ENCODE measurements around the gene EPB41. TPM values are rescaled to one million over a fixed set of nuclear protein-coding genes. Genes with fewer than 3 reads are reported as not detected.

EPB41 gene
- total RNA-seq, 1 donor from 2014 or later: 9.7 TPM

DNA sequence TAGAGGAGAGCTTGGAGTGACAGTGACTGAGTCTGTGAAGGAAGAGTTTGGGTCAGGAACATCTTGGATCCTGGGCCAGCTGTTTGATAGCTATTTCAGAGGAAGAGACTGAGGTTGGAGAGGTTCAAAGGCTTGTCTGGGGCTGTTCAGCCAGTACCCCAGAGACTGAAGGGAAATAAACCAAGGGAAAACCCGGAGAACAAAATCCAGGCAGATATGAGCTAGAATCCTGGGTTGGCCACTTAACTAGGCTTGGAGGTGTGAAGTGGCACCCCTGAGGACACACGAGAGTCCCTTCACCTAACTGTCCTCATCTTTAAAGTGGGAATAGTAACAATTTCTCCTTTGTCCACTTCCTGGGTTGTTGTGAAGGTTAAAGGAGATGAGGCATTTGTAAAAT lies 23.1 kb upstream of the EPB41 start:
- no peaks in the 10 kb centered on the region for H3K36me3 Mint-ChIP-seq (ENCODE audit: unreplicated experiment)
- TF ChIP-seq, protein P1, sequence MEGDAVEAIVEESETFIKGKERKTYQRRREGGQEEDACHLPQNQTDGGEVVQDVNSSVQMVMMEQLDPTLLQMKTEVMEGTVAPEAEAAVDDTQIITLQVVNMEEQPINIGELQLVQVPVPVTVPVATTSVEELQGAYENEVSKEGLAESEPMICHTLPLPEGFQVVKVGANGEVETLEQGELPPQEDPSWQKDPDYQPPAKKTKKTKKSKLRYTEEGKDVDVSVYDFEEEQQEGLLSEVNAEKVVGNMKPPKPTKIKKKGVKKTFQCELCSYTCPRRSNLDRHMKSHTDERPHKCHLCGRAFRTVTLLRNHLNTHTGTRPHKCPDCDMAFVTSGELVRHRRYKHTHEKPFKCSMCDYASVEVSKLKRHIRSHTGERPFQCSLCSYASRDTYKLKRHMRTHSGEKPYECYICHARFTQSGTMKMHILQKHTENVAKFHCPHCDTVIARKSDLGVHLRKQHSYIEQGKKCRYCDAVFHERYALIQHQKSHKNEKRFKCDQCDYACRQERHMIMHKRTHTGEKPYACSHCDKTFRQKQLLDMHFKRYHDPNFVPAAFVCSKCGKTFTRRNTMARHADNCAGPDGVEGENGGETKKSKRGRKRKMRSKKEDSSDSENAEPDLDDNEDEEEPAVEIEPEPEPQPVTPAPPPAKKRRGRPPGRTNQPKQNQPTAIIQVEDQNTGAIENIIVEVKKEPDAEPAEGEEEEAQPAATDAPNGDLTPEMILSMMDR (IDR thresholded peaks at IDR 0.05): no peak
- H3K27ac Mint-ChIP-seq (ENCODE audit: unreplicated experiment): no peak overlapping the region
- H3K4me1 Mint-ChIP-seq (ENCODE audit: unreplicated experiment): peaks cover 5% of the 10 kb centered on the region
- no peak overlapping the region for H3K4me3 Mint-ChIP-seq (ENCODE audit: unreplicated experiment)
- no peak for DNase-seq (ENCODE audit: extremely low spot score, unreplicated experiment)
- no peaks in the 10 kb centered on the region for H3K27me3 Mint-ChIP-seq (ENCODE audit: unreplicated experiment)
- no peaks in the 10 kb centered on the region for H3K9me3 Mint-ChIP-seq (ENCODE audit: unreplicated experiment)

DNA sequence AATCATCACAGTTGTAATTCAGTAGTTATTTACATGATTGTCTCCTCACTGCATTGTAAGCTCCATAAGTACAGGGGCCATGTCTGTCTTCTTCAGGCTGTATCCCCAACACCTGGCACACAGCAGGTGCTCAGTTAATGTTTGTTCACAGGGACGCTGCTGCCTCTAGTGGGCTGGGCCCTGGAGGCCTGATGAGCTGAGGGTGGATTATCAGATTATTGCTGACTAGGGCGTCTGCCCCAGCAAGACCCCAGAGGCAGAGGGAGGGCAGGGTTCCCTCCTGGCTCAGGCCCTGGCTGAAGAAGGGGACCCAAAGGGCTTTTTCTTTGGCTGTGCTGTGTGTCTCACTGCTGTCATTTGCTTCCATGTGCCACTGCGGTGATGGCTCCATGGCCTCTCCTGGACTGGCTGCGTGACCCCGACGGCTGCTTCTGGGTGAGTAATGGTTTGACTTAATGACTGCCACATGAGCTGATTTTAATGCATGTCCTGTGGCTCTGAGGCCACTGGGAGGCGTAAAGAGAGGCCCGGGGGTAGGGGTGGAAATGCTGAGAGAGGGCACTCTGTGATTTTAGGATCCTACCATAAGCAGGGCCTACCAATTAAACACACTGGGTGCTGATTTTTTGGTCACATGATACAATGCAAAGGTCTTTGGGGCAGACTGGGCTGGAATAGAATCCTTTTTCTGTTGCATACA lies 20.8 kb upstream of the EPB41 start:
- peaks cover 2% of the 10 kb centered on the region for H3K4me1 Mint-ChIP-seq (ENCODE audit: unreplicated experiment)
- H3K27ac Mint-ChIP-seq (ENCODE audit: unreplicated experiment): no peak overlapping the region
- TF ChIP-seq, protein P1 (IDR thresholded peaks at IDR 0.05): peak; percentile 50
- DNase-seq (ENCODE audit: extremely low spot score, unreplicated experiment): no peak
- H3K4me3 Mint-ChIP-seq (ENCODE audit: unreplicated experiment): no peak overlapping the region
- no peaks in the 10 kb centered on the region for H3K27me3 Mint-ChIP-seq (ENCODE audit: unreplicated experiment)
- H3K9me3 Mint-ChIP-seq (ENCODE audit: unreplicated experiment): no peaks in the 10 kb centered on the region
- H3K36me3 Mint-ChIP-seq (ENCODE audit: unreplicated experiment): no peaks in the 10 kb centered on the region

GRCh38 chr1:28894785-28895184 lies 19.6 kb upstream of the EPB41 start:
- no peaks in the 10 kb centered on the region for H3K36me3 Mint-ChIP-seq (ENCODE audit: unreplicated experiment)
- H3K4me1 Mint-ChIP-seq (ENCODE audit: unreplicated experiment): peaks cover 6% of the 10 kb centered on the region
- no peaks in the 10 kb centered on the region for H3K27me3 Mint-ChIP-seq (ENCODE audit: unreplicated experiment)
- no peak for DNase-seq (ENCODE audit: extremely low spot score, unreplicated experiment)
- H3K9me3 Mint-ChIP-seq (ENCODE audit: unreplicated experiment): no peaks in the 10 kb centered on the region
- H3K4me3 Mint-ChIP-seq (ENCODE audit: unreplicated experiment): no peak overlapping the region
- TF ChIP-seq, protein P1 (IDR thresholded peaks at IDR 0.05): no peak
- H3K27ac Mint-ChIP-seq (ENCODE audit: unreplicated experiment): no peak overlapping the region

DNA sequence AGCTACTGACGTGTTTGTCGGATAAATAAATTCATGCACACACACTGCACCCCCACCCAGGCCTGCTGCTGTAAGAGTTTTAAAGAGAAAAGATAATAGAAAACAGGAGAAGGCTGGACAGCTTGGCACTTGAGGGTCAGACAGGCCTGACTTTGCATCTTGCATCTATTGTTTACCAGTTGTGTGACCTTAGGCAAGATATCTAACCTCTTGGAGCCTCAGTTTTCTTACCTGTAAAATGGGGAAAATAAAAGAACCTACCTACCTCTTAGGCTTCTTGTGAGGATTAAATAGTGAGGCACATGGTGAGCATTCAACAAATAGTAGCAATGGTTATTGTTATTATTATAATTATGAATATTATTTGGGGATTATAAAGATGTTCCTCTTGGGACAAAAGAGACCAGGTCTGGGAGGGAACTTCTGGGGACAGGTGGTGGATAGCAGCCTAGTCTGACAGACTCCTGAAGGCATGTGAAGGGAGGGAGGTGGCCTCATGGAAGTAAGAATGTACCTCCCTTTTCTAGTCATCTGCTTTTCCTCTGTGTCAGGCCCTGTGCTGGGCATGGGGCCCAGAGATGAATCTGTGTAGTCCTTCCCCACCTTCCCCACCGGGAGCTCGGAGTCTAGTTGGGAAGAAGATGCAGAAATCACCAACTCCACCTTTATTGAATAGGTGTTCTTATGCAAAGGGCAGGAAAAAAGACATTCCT lies 18.3 kb upstream of the EPB41 start:
- DNase-seq (ENCODE audit: extremely low spot score, unreplicated experiment): no peak
- Mint-ChIP-seq H3K4me3 (ENCODE audit: unreplicated experiment) (no peak overlapping the region), H3K9me3 (ENCODE audit: unreplicated experiment) (no peaks in the 10 kb centered on the region), H3K4me1 (ENCODE audit: unreplicated experiment) (peaks cover 6% of the 10 kb centered on the region), H3K27ac (ENCODE audit: unreplicated experiment) (no peak overlapping the region), H3K27me3 (ENCODE audit: unreplicated experiment) (no peaks in the 10 kb centered on the region), H3K36me3 (ENCODE audit: unreplicated experiment) (no peaks in the 10 kb centered on the region)
- TF ChIP-seq, protein P1 (IDR thresholded peaks at IDR 0.05): no peak

GRCh38 chr1:28896609-28896986 lies 17.8 kb upstream of the EPB41 start:
- TF ChIP-seq, protein P1 (IDR thresholded peaks at IDR 0.05): no peak
- no peaks in the 10 kb centered on the region for H3K27me3 Mint-ChIP-seq (ENCODE audit: unreplicated experiment)
- no peak for DNase-seq (ENCODE audit: extremely low spot score, unreplicated experiment)
- no peaks in the 10 kb centered on the region for H3K9me3 Mint-ChIP-seq (ENCODE audit: unreplicated experiment)
- no peak overlapping the region for H3K4me3 Mint-ChIP-seq (ENCODE audit: unreplicated experiment)
- no peak overlapping the region for H3K27ac Mint-ChIP-seq (ENCODE audit: unreplicated experiment)
- H3K36me3 Mint-ChIP-seq (ENCODE audit: unreplicated experiment): no peaks in the 10 kb centered on the region
- peaks cover 6% of the 10 kb centered on the region for H3K4me1 Mint-ChIP-seq (ENCODE audit: unreplicated experiment)

Data from osteocyte (in vitro differentiated cells).